ENCODE measurements around the gene CTAGE1.

CTAGE1 gene

GRCh38 chr18:22448238-22448637 lies 30.5 kb upstream of the CTAGE1 start:
- no peak for DNase-seq (ENCODE audit: low read depth)
- TF ChIP-seq CTCF (IDR thresholded peaks at IDR 0.05; ENCODE audit: insufficient read depth, low read depth, low read length, missing control alignments) = no peak
- H3K4me3 ChIP-seq (ENCODE audit: low read depth, low read length) = no peak overlapping the region

- DNase-seq (ENCODE audit: low read depth) = no peak
- H3K4me3 ChIP-seq (ENCODE audit: low read depth, low read length) = no peak overlapping the region
- no peak for TF ChIP-seq CTCF (IDR thresholded peaks at IDR 0.05; ENCODE audit: insufficient read depth, low read depth, low read length, missing control alignments)
Measured at GRCh38 chr18:22447792-22448191, 30.1 kb upstream of the CTAGE1 start.

GRCh38 chr18:22446911-22447310 lies 29.2 kb upstream of the CTAGE1 start:
- H3K4me3 ChIP-seq (ENCODE audit: low read depth, low read length) = no peak overlapping the region
- DNase-seq (ENCODE audit: low read depth) = no peak
- no peak for TF ChIP-seq CTCF (IDR thresholded peaks at IDR 0.05; ENCODE audit: insufficient read depth, low read depth, low read length, missing control alignments)

GRCh38 chr18:22446325-22446724 lies 28.6 kb upstream of the CTAGE1 start:
- TF ChIP-seq CTCF (IDR thresholded peaks at IDR 0.05; ENCODE audit: insufficient read depth, low read depth, low read length, missing control alignments) = no peak
- DNase-seq (ENCODE audit: low read depth) = no peak
- H3K4me3 ChIP-seq (ENCODE audit: low read depth, low read length) = no peak overlapping the region

GRCh38 chr18:22441638-22442037 lies 23.9 kb upstream of the CTAGE1 start:
- H3K4me3 ChIP-seq (ENCODE audit: low read depth, low read length) = no peak overlapping the region
- TF ChIP-seq CTCF (IDR thresholded peaks at IDR 0.05; ENCODE audit: insufficient read depth, low read depth, low read length, missing control alignments) = no peak
- no peak for DNase-seq (ENCODE audit: low read depth)

GRCh38 chr18:22439447-22439846 lies 21.7 kb upstream of the CTAGE1 start:
- H3K4me3 ChIP-seq (ENCODE audit: low read depth, low read length) = no peak overlapping the region
- no peak for TF ChIP-seq CTCF (IDR thresholded peaks at IDR 0.05; ENCODE audit: insufficient read depth, low read depth, low read length, missing control alignments)
- no peak for DNase-seq (ENCODE audit: low read depth)

GRCh38 chr18:22436136-22436535 lies 18.4 kb upstream of the CTAGE1 start:
- TF ChIP-seq CTCF (IDR thresholded peaks at IDR 0.05; ENCODE audit: insufficient read depth, low read depth, low read length, missing control alignments) = no peak
- no peak for DNase-seq (ENCODE audit: low read depth)
- H3K4me3 ChIP-seq (ENCODE audit: low read depth, low read length) = no peak overlapping the region

Measured in GM12865 (cell line).